Activated naive CD4-positive, alpha-beta T cell treated with anti-CD3 and anti-CD28 coated beads, Interleukin-2, amount 50 U/mL, for 72 hours (primary cell): Measurements from ENCODE around the gene ACY1. TPM values are rescaled to one million over a fixed set of nuclear protein-coding genes. Genes with fewer than 3 reads are reported as not detected.

Experiments
- ATAC-seq, 2 donors: fragments of 150-1000 bp; cut with Tn5 transposase; 2 replicates each; pipeline ENCODE4 v1.10.0; 2021; ENCODE audit warnings: mild to moderate bottlenecking in 2 of 2, moderate library complexity in 2 of 2
- DNase-seq, 2 donors: peaks; one replicate each; pipeline ENCODE4 v3.0.0; 2021 to 2022; ENCODE audit warnings: low spot score in 2 of 2
- H3K27ac Mint-ChIP-seq, 2 donors: one replicate each; pipeline ENCODE4 v1.8.0; 2022; ENCODE audit warnings: mild to moderate bottlenecking in 2 of 2, mixed read lengths in 2 of 2
- H3K36me3 Mint-ChIP-seq, 2 donors: one replicate each; pipeline ENCODE4 v1.8.0; 2022; ENCODE audit warnings: mixed read lengths in 2 of 2
- H3K9me3 Mint-ChIP-seq, 2 donors: one replicate each; pipeline ENCODE4 v1.8.0; 2022; ENCODE audit warnings: mixed read lengths in 2 of 2
- total RNA-seq, 2 donors: library from RNA; stranded (reverse); gene quantifications; one replicate each; pipeline ENCODE4 v1.2.3, GENCODE V29; 2022

The ACY1 gene
- total RNA-seq, 2 donors from 2014 or later, result 54.7 to 78.5 TPM

GRCh38 chr3:51943451-51944391, 39.6 kb upstream of the ACY1 start:
- peak overlapping the region; percentile 48 to 93 for H3K27ac Mint-ChIP-seq
- no peaks in the 10 kb centered on the region for H3K9me3 Mint-ChIP-seq
- ATAC-seq (no peak), DNase-seq (peak in 1 of 2 donors; percentile 57)
- H3K36me3 Mint-ChIP-seq, result peaks cover 9% of the 10 kb centered on the region in 2 donors

GRCh38 chr3:51944451-51945021, 38.8 kb upstream of the ACY1 start:
- no peak for DNase-seq
- H3K27ac Mint-ChIP-seq, result peak overlapping the region in 1 of 2 donors; percentile 48

DNA sequence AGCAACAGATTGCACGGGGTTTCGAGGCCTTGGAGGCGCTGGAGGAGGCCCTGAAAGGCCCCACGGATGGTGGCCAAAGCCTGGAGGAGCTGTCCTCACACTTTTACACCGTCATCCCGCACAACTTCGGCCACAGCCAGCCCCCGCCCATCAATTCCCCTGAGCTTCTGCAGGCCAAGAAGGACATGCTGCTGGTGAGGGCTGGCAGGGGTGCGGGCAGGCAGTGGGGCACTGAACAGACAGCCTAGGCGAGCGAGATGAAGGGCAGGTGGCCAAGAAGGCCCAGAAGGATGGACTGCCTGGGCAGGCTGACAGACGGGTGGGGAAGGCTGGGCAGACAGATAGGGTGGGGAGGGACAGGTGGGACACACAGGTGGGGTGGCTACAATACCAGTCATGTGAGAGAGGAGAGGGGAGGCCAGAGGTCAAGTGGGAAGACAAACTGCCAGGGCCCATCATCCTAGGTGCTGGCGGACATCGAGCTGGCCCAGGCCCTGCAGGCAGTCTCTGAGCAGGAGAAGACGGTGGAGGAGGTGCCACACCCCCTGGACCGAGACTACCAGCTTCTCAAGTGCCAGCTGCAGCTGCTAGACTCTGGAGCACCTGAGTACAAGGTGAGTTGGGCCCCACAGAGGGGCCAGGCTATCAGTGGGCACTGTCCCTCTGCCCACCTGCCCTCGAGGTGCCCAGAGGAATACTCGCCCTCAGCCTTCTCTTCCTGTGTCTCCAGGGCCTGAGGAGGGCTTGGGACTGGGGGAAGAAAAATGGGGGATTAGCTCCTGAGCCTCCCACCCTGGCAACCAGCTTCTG, 38.1 kb upstream of the ACY1 start:
- ATAC-seq (no peak), DNase-seq (peak in 1 of 2 donors; percentile 52)
- H3K9me3 Mint-ChIP-seq, result no peaks in the 10 kb centered on the region
- peaks cover 9% of the 10 kb centered on the region in 2 donors for H3K36me3 Mint-ChIP-seq
- peak overlapping the region in 1 of 2 donors; percentile 36 for H3K27ac Mint-ChIP-seq

More at GRCh38 chr3:51944451-51945021, 38.8 kb upstream of the ACY1 start:
- no peak for ATAC-seq
- peaks cover 9% of the 10 kb centered on the region in 2 donors for H3K36me3 Mint-ChIP-seq
- no peaks in the 10 kb centered on the region for H3K9me3 Mint-ChIP-seq

DNA sequence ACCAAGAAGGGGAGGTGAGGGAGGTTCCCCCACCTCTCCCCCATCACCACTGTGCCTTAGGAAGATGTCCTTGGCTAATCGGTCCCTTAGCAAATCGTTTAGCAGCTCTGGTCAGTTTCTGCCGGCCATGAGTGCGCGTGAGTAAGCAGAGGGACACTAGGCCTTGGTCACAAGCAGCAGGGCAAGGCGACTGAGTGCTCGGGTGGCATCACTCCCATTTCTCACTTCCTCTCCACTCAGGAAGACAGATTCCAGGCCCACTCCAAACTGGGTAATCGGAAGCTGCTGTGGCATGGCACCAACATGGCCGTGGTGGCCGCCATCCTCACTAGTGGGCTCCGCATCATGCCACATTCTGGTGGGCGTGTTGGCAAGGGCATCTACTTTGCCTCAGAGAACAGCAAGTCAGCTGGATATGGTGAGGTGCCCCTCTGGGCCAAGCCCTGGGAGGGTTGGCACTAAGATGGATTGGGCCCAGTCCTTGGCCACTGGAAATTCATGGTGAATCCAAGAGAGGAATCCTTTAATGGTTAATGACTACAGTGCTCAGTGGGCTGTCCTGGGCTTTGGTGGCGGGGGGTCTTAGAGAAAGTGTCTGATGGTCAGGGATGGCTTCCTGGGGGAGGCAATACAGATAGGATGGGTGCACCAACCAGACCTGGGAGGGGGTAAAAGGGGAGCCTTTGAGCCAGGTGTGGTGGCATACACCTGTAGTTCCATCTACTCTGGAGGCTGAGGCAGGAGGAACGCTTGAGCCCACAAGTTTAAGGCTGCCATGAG, 37.2 kb upstream of the ACY1 start:
- H3K27ac Mint-ChIP-seq, result peak overlapping the region in 1 of 2 donors; percentile 36
- H3K36me3 Mint-ChIP-seq, result peaks cover 2% of the 10 kb centered on the region in 2 donors
- H3K9me3 Mint-ChIP-seq, result no peaks in the 10 kb centered on the region
- ATAC-seq (no peak), DNase-seq (peak in 1 of 2 donors; percentile 51)

- no peaks in the 10 kb centered on the region for H3K36me3 Mint-ChIP-seq
- ATAC-seq (no peak), DNase-seq (no peak)
- no peaks in the 10 kb centered on the region for H3K9me3 Mint-ChIP-seq
- peak overlapping the region; percentile 36 to 76 for H3K27ac Mint-ChIP-seq
These were observed 36.5 kb upstream of the ACY1 start for GRCh38 chr3:51946796-51947195.

- peak in 1 of 2 donors; percentile 47 for DNase-seq
- Mint-ChIP-seq H3K27ac (no peak overlapping the region), H3K9me3 (no peaks in the 10 kb centered on the region), H3K36me3 (no peaks in the 10 kb centered on the region)
- ATAC-seq, result no peak
These were observed 36.0 kb upstream of the ACY1 start for GRCh38 chr3:51947215-51947900.

- Mint-ChIP-seq H3K36me3 (no peaks in the 10 kb centered on the region), H3K27ac (no peak overlapping the region), H3K9me3 (no peaks in the 10 kb centered on the region)
- DNase-seq (peak in 1 of 2 donors; percentile 18), ATAC-seq (no peak)
These were observed 35.2 kb upstream of the ACY1 start for GRCh38 chr3:51948016-51948580.

- DNase-seq (no peak), ATAC-seq (no peak)
- H3K27ac Mint-ChIP-seq, result no peak overlapping the region
- H3K36me3 Mint-ChIP-seq, result no peaks in the 10 kb centered on the region
- H3K9me3 Mint-ChIP-seq, result no peaks in the 10 kb centered on the region
These were observed 34.2 kb upstream of the ACY1 start for GRCh38 chr3:51949121-51949520.

DNA sequence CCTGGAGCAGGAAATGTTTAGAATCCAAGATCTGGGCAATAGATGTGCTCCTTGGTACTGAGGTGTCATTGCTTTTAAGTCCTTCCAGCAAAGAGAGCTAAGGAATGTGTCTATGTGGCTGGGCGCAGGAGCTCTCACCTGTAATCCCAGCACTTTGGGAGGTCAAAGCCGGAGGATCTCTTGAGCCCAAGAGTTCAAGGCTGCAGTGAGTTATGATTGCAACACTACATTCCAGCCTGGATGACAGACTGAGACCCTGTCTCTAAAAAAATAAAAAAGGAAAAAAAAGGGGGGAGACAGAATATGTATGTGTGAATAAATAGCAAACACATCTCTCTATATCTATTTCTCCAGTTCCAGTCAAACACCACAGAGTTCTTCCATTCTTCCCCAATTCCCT, 32.4 kb upstream of the ACY1 start:
- no peaks in the 10 kb centered on the region for H3K36me3 Mint-ChIP-seq

GRCh38 chr3:51953445-51953844, 29.9 kb upstream of the ACY1 start:
- no peaks in the 10 kb centered on the region for H3K9me3 Mint-ChIP-seq
- ATAC-seq (no peak), DNase-seq (no peak)
- no peak overlapping the region for H3K27ac Mint-ChIP-seq
- H3K36me3 Mint-ChIP-seq, result no peaks in the 10 kb centered on the region

More for the DNA sequence above, 32.4 kb upstream of the ACY1 start:
- Mint-ChIP-seq H3K9me3 (no peaks in the 10 kb centered on the region), H3K27ac (no peak overlapping the region)
- no peak for DNase-seq
- no peak for ATAC-seq

DNA sequence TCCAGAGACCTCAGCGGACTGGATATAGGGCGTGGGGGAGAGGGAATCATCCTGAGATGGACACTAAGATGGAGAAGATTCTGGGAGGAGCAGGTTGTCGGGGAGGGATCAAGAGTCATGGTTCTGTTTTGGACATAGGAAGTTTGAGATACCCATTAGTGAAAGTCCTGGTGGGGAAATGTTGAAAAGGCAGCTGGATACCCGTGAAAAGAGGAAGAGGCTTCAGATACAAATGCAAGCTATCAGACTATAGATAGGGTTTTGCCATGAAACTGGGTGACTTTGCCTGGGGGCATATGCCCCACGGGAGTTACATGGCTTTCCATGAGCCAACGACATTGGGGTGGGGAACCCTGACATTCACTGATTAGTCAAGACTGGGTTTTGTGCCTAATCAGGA, 29.2 kb upstream of the ACY1 start:
- no peak for DNase-seq
- ATAC-seq, result no peak
- no peak overlapping the region for H3K27ac Mint-ChIP-seq
- H3K36me3 Mint-ChIP-seq, result no peaks in the 10 kb centered on the region
- no peaks in the 10 kb centered on the region for H3K9me3 Mint-ChIP-seq

GRCh38 chr3:51954713-51955112, 28.6 kb upstream of the ACY1 start:
- Mint-ChIP-seq H3K9me3 (no peaks in the 10 kb centered on the region), H3K36me3 (no peaks in the 10 kb centered on the region), H3K27ac (no peak overlapping the region)
- DNase-seq (no peak), ATAC-seq (no peak)

DNA sequence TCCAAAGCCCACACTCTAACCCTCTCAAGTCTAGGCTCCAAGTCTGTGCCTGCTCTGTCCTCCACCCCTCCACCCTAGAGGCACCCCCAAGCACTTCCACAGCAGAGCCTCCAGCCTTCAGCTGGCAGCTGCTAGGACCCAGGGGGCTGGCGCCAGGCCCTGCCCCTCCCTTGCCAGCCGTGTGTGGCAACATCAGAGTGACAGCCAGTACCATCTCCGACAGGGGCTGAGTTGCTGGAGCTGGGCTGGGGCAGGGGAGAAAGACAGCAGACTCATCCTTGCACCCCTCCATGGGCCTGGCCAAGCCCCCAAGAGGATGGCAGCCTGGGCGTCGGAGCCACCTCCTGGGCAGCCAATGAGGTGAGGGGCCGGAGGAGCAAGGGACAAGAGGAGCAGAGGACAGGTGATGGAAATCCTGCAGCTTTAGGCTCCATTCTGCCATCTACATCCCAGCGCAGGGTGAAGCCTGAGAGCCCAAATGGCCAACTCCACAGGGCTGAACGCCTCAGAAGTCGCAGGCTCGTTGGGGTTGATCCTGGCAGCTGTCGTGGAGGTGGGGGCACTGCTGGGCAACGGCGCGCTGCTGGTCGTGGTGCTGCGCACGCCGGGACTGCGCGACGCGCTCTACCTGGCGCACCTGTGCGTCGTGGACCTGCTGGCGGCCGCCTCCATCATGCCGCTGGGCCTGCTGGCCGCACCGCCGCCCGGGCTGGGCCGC, 28.0 kb upstream of the ACY1 start, which contains the start of gene GPR62:
Gene GPR62, plus strand, starts transcription at position 207 of the 718 bp plus-strand sequence. Its CDS starts 272 bp downstream, at position 479.
- DNase-seq, result no peak
- Mint-ChIP-seq H3K27ac (no peak within 1 kb of the TSS), H3K9me3 (no peaks in the 10 kb centered on the region), H3K36me3 (no peaks in the 10 kb centered on the region)
- ATAC-seq, result no peak

GRCh38 chr3:51955893-51956770, 27.2 kb upstream of the ACY1 start:
- ATAC-seq, result peak; percentile 75 to 79
- no peak overlapping the region for H3K27ac Mint-ChIP-seq
- H3K36me3 Mint-ChIP-seq, result no peaks in the 10 kb centered on the region
- peak in 1 of 2 donors; percentile 38 for DNase-seq
- H3K9me3 Mint-ChIP-seq, result no peaks in the 10 kb centered on the region
